AG04449 (cell line): ENCODE measurements around the gene ANKRD13D.

Experiments
- CTCF ChIA-PET: fragments of 350-600 bp; formaldehyde crosslinking; extraction: SDS; loops from one replicate; lab custom pipeline; 2021; ENCODE audit warnings: antibody characterized with exemption; lab: Yijun Ruan, JAX
- POLR2A ChIA-PET: fragments of 400-600, 350-600 bp; formaldehyde crosslinking; extraction: SDS; loops from one replicate; lab custom pipeline; 2020; ENCODE audit warnings: antibody characterized with exemption, inconsistent platforms; lab: Yijun Ruan, JAX
- DNase-seq: peaks from one replicate; pipeline ENCODE4 v3.0.0-alpha.2; 2010; ENCODE audit warnings: low read depth, low spot score
- H3K4me3 ChIP-seq: 2 replicates; pipeline ENCODE4 v1.5.1; 2011; ENCODE audit warnings: low read depth, mild to moderate bottlenecking, control low read depth, low read length
- TF ChIP-seq, protein P1 (sequence below): IDR thresholded peaks from one replicate; pipeline ENCODE4 v1.5.1; 2011; ENCODE audit warnings: mild to moderate bottlenecking, moderate library complexity, low read length, control low read depth, inconsistent platforms; ENCODE audit not compliant: insufficient read depth; ENCODE audit errors: missing control alignments

The ANKRD13D gene

DNA sequence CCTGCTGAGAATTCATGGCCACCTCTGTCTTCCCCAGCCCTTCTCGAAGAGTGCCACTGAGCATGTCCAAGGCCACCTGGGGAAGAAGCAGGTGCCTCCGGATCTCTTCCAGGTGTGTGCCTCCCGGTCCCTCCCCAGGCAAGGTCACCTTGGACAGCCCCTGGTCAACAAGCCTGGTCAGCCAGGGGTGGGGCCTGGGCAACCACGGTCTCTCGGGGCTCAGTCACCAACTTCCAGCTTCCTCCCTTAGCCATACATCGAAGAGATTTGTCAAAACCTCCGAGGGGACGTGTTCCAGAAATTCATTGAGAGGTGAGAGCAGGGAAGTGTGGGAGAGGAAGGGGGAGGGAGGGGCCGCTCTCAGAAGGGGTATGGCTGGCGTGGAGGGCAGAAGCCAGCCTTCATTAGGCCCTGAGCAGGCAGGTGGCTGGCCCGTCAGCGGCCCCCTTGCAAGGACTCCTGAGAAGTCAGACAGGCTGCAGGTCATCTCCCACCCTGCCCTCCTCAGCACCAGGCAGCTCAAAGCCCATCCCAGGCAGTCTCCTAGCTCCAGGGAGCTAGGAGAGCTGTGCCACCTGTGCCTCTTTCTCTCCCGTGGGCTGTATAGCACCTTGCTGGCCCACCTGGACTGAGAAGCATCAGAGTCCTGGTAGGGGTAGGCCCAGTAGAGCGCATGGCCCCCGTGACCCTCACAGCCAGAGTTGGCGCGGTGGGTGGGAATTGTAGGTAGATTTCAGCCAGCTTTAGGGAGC, 9.3 kb upstream of the ANKRD13D start:
- ChIA-PET POLR2A (interaction anchor here (2.9 kb wide), 1 partner anchor 8 kb away, joined by 18 read pairs; the partner anchor contains the start of gene ANKRD13D), CTCF (interaction anchor here (1.0 to 7.0 kb wide), 6 partner anchors 9 to 72 kb away, joined by 3 to 48 read pairs (median 4); partner anchors contain the start of gene ANKRD13D)
- TF ChIP-seq, protein P1, sequence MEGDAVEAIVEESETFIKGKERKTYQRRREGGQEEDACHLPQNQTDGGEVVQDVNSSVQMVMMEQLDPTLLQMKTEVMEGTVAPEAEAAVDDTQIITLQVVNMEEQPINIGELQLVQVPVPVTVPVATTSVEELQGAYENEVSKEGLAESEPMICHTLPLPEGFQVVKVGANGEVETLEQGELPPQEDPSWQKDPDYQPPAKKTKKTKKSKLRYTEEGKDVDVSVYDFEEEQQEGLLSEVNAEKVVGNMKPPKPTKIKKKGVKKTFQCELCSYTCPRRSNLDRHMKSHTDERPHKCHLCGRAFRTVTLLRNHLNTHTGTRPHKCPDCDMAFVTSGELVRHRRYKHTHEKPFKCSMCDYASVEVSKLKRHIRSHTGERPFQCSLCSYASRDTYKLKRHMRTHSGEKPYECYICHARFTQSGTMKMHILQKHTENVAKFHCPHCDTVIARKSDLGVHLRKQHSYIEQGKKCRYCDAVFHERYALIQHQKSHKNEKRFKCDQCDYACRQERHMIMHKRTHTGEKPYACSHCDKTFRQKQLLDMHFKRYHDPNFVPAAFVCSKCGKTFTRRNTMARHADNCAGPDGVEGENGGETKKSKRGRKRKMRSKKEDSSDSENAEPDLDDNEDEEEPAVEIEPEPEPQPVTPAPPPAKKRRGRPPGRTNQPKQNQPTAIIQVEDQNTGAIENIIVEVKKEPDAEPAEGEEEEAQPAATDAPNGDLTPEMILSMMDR, result no peak
- no peak for DNase-seq
- no peak overlapping the region for H3K4me3 ChIP-seq

DNA sequence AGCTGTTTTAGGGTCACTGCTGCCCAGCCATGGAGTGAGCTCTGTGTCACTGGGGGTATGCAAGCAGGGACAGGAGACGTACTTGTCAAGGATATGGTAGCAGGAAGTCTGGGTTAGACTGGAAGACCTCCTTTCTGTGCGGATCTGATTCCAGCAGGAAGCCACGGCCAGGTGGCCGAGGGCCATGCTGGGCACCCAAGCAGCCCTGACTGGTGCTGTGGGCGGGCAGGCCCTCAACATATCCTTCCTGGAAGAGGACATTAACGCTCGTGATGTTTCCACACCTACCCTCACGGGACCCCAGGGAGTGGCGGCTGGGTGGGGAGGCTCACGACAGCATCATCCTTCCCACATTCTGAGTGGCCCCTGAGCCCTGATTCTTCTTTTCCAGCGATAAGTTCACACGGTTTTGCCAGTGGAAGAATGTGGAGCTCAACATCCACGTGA, 8.7 kb upstream of the ANKRD13D start:
- ChIA-PET POLR2A (no interaction called here), CTCF (interaction anchor here (1.0 to 7.0 kb wide), 4 partner anchors 13 to 71 kb away, joined by 3 to 48 read pairs (median 4); no protein-coding TSS in a partner anchor)
- DNase-seq, result no peak
- H3K4me3 ChIP-seq, result no peak overlapping the region
- TF ChIP-seq, protein P1, result no peak

DNA sequence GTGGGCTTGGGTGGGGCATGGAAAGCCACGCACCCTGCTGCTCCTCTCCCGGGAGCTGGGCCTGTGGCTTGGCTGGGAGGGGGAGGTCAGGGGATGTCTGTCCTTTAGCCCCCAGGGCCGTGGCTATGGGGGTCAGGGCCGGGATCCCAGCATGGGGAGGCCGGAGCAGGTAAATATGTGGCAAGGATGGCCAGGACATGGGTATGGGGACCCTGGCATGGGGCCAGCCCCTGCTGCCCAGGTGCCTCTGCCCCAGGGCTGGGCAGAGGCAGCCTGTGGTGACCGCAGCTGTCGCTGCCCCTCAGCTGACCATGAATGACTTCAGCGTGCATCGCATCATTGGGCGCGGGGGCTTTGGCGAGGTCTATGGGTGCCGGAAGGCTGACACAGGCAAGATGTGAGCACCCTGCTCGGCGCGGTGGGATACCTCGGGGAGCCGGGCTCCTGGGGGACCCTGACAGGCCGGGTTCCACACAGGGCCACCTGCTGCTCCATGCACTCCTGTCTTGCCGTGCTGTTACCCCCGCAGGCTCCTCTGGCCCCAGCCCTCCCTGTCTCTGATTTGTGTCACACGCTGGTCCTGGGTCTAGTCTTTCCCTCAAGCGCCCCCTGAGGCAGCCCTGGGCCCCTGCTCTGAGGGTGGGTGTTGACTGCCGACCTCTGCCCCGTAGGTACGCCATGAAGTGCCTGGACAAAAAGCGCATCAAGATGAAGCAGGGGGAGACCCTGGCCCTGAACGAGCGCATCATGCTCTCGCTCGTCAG, 8.1 kb upstream of the ANKRD13D start:
- TF ChIP-seq, protein P1, result no peak
- no peak overlapping the region for H3K4me3 ChIP-seq
- DNase-seq, result no peak
- CTCF ChIA-PET, result interaction anchor here (1.0 to 7.0 kb wide), 3 partner anchors 13 to 70 kb away, joined by 3 to 48 read pairs (median 5); no protein-coding TSS in a partner anchor
- POLR2A ChIA-PET, result no interaction called here

DNA sequence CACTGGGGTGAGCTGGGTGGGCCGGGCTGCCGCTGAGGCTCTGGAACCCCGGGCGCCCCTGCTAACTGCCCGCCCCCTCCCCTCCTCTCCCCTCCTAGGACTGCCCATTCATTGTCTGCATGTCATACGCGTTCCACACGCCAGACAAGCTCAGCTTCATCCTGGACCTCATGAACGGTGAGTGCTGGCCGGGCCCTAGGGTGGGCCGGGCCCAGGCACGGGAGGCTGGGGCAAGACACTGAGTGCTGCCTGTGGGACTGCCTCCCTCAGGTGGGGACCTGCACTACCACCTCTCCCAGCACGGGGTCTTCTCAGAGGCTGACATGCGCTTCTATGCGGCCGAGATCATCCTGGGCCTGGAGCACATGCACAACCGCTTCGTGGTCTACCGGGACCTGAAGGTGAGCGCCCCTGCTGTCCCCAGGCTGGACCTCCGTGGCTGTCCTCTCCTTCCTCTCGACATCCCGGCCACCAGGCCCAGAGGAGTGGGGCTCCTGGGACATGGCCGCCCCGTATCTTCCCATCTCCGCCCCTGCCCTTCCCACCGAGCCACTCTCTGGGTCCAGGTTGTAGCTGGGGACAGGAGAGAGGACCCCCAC, 7.5 kb upstream of the ANKRD13D start:
- DNase-seq, result no peak
- H3K4me3 ChIP-seq, result no peak overlapping the region
- ChIA-PET POLR2A (no interaction called here), CTCF (interaction anchor here (1.0 to 7.0 kb wide), 3 partner anchors 9 to 64 kb away, joined by 3 to 48 read pairs (median 5); no protein-coding TSS in a partner anchor)
- TF ChIP-seq, protein P1, result no peak

DNA sequence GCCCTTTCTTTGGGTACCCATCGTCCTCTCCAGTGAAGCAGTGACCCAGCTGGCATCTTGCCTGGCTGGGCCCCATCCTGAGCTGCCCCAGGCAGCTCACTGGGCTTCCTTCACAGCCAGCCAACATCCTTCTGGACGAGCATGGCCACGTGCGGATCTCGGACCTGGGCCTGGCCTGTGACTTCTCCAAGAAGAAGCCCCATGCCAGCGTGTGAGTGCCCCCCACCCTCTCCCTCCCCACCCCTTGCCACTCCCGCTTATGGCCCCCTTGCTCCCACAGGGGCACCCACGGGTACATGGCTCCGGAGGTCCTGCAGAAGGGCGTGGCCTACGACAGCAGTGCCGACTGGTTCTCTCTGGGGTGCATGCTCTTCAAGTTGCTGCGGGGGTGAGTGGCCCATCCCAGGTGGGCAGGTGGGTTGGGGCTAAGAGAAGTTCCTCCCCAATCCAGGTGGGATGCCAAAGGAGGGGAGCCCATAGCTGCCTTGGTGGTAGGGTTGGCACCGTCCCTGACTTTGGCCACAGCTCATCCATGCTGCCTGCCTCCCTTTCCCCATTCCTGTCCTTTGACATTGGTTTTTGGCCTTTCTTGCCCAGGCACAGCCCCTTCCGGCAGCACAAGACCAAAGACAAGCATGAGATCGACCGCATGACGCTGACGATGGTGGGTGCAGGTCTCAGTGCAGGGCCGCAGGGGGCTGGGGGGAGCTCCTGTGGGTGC, 6.8 kb upstream of the ANKRD13D start:
- DNase-seq, result no peak
- ChIA-PET CTCF (interaction anchor here (0.6 to 7.0 kb wide), 6 partner anchors 9 to 100 kb away, joined by 3 to 48 read pairs (median 6); partner anchors contain the start of gene GRK2), POLR2A (no interaction called here)
- TF ChIP-seq, protein P1, result no peak
- no peak overlapping the region for H3K4me3 ChIP-seq
